KOPT-K1 (cell line): ENCODE results near the gene TNC.

Experiments used
- H3K27ac ChIP-seq: fragments of 200-600 bp; sonication (generic); 2 replicates; pipeline ENCODE4 v1.5.1; 2016; ENCODE audit warnings: antibody characterized with exemption, mild to moderate bottlenecking, low read depth, low read length; ENCODE audit not compliant: poor library complexity, severe bottlenecking
- H3K36me3 ChIP-seq: fragments of 200-600 bp; sonication (generic); 2 replicates; pipeline ENCODE4 v1.5.1; 2017; ENCODE audit warnings: antibody characterized with exemption, mild to moderate bottlenecking, low read length, moderate library complexity; ENCODE audit not compliant: insufficient read depth
- H3K9me3 ChIP-seq: fragments of 200-600 bp; sonication (generic); 2 replicates; pipeline ENCODE4 v1.5.1; 2017; ENCODE audit warnings: antibody characterized with exemption, low read length, mild to moderate bottlenecking; ENCODE audit not compliant: insufficient read depth, poor library complexity, severe bottlenecking

Gene TNC

GRCh38 chr9:115118879-115119218 lies 892 bp upstream of the TNC start:
- H3K9me3 ChIP-seq, result no peaks in the 10 kb centered on the region
- H3K27ac ChIP-seq, result no peak overlapping the region
- no peaks in the 10 kb centered on the region for H3K36me3 ChIP-seq

GRCh38 chr9:115116421-115117284 lies 1.3 kb downstream of the TNC start:
- Histone ChIP-seq H3K9me3 (no peaks in the 10 kb centered on the region), H3K27ac (no peak overlapping the region), H3K36me3 (no peaks in the 10 kb centered on the region)

- Histone ChIP-seq H3K9me3 (no peaks in the 10 kb centered on the region), H3K36me3 (no peaks in the 10 kb centered on the region), H3K27ac (no peak overlapping the region)
These were observed 2.0 kb downstream of the TNC start for GRCh38 chr9:115115924-115116323.

GRCh38 chr9:115115117-115115880 lies 2.7 kb downstream of the TNC start:
- Histone ChIP-seq H3K27ac (no peak overlapping the region), H3K36me3 (no peaks in the 10 kb centered on the region), H3K9me3 (no peaks in the 10 kb centered on the region)

GRCh38 chr9:115114546-115114945 lies 3.4 kb downstream of the TNC start:
- Histone ChIP-seq H3K9me3 (no peaks in the 10 kb centered on the region), H3K36me3 (no peaks in the 10 kb centered on the region), H3K27ac (no peak overlapping the region)

- H3K9me3 ChIP-seq, result no peaks in the 10 kb centered on the region
- H3K27ac ChIP-seq, result no peak overlapping the region
- H3K36me3 ChIP-seq, result no peaks in the 10 kb centered on the region
These were observed 3.9 kb downstream of the TNC start for GRCh38 chr9:115114084-115114483.

- Histone ChIP-seq H3K9me3 (no peaks in the 10 kb centered on the region), H3K27ac (no peak overlapping the region), H3K36me3 (no peaks in the 10 kb centered on the region)
These were observed 6.1 kb downstream of the TNC start for GRCh38 chr9:115111874-115112273.

- Histone ChIP-seq H3K9me3 (no peaks in the 10 kb centered on the region), H3K36me3 (no peaks in the 10 kb centered on the region), H3K27ac (no peak overlapping the region)
These were observed 8.5 kb downstream of the TNC start for GRCh38 chr9:115109486-115109885.

- Histone ChIP-seq H3K27ac (no peak overlapping the region), H3K9me3 (no peaks in the 10 kb centered on the region), H3K36me3 (no peaks in the 10 kb centered on the region)
These were observed 10.3 kb downstream of the TNC start for GRCh38 chr9:115107701-115108100.

GRCh38 chr9:115106642-115107041 lies 11.3 kb downstream of the TNC start:
- Histone ChIP-seq H3K9me3 (no peaks in the 10 kb centered on the region), H3K27ac (no peak overlapping the region), H3K36me3 (no peaks in the 10 kb centered on the region)

GRCh38 chr9:115106001-115106400 lies 12.0 kb downstream of the TNC start:
- Histone ChIP-seq H3K9me3 (no peaks in the 10 kb centered on the region), H3K36me3 (no peaks in the 10 kb centered on the region), H3K27ac (no peak overlapping the region)

- no peaks in the 10 kb centered on the region for H3K36me3 ChIP-seq
- H3K27ac ChIP-seq, result no peak overlapping the region
These were observed 13.0 kb downstream of the TNC start for GRCh38 chr9:115104908-115105307.

GRCh38 chr9:115103746-115104477 lies 14.0 kb downstream of the TNC start:
- Histone ChIP-seq H3K9me3 (no peaks in the 10 kb centered on the region), H3K36me3 (no peaks in the 10 kb centered on the region), H3K27ac (no peak overlapping the region)

More at GRCh38 chr9:115104908-115105307, 13.0 kb downstream of the TNC start:
- H3K9me3 ChIP-seq, result no peaks in the 10 kb centered on the region

GRCh38 chr9:115099901-115100300 lies 18.1 kb downstream of the TNC start:
- no peaks in the 10 kb centered on the region for H3K9me3 ChIP-seq
- H3K36me3 ChIP-seq, result no peaks in the 10 kb centered on the region
- no peak overlapping the region for H3K27ac ChIP-seq
